GM10248 (cell line): Measurements from ENCODE around the gene FABP2.
"Not testable (repeated sequence)": the region's sequence is repeated elsewhere in the genome, so short reads cannot be mapped to it uniquely, and the experiment has no call there.

ENCODE experiments used
- CTCF ChIA-PET: fragments of 300-600 bp; sonication (Branson Sonifier 250); formaldehyde crosslinking; extraction: SDS; loops from one replicate; lab custom pipeline; 2021; ENCODE audit warnings: antibody characterized with exemption; lab: Yijun Ruan, JAX
- POLR2A ChIA-PET: fragments of 350-650 bp; sonication (Branson Sonifier 250); formaldehyde crosslinking; extraction: SDS; loops from one replicate; lab custom pipeline; 2020; ENCODE audit warnings: antibody characterized with exemption; lab: Yijun Ruan, JAX
- DNase-seq: peaks from one replicate; pipeline ENCODE4 v3.0.0; 2012; ENCODE audit errors: extremely low spot score
- CTCF ChIP-seq: IDR thresholded peaks from 2 replicates; pipeline ENCODE4 v1.5.1; 2012; ENCODE audit warnings: mild to moderate bottlenecking, low read depth; ENCODE audit errors: extremely low read depth, missing control alignments, control extremely low read depth

FABP2 gene

GRCh38 chr4:119321921-119322687 is at the start of gene FABP2:
Gene FABP2 (minus strand): TSS chr4:119322138. CDS start chr4:119322102, 36 bp downstream.
- TF ChIP-seq CTCF = no peak
- ChIA-PET POLR2A (no interaction called here), CTCF (interaction anchor here (1.0 to 2.0 kb wide), 4 partner anchors 9 to 305 kb away, joined by 3 to 7 read pairs (median 4); no protein-coding TSS in a partner anchor)
- no peak for DNase-seq

GRCh38 chr4:119370951-119371683 is 49.2 kb upstream of the FABP2 start:
- DNase-seq, CTCF ChIA-PET, POLR2A ChIA-PET: not testable (repeated sequence)

- CTCF ChIA-PET, POLR2A ChIA-PET: not testable (repeated sequence)
- peak; percentile 10 for DNase-seq
Observed at GRCh38 chr4:119370392-119370791, 48.5 kb upstream of the FABP2 start.

- POLR2A ChIA-PET, CTCF ChIA-PET, DNase-seq: not testable (repeated sequence)
Observed at GRCh38 chr4:119366802-119367201, 44.9 kb upstream of the FABP2 start.

GRCh38 chr4:119364203-119364602 is 42.3 kb upstream of the FABP2 start:
- DNase-seq, POLR2A ChIA-PET, CTCF ChIA-PET: not testable (repeated sequence)

- DNase-seq, CTCF ChIA-PET, POLR2A ChIA-PET: not testable (repeated sequence)
Observed at GRCh38 chr4:119363372-119363771, 41.4 kb upstream of the FABP2 start.

GRCh38 chr4:119362413-119362812 is 40.5 kb upstream of the FABP2 start:
- POLR2A ChIA-PET, DNase-seq: not testable (repeated sequence)

GRCh38 chr4:119359873-119360272 is 37.9 kb upstream of the FABP2 start:
- CTCF ChIA-PET, POLR2A ChIA-PET, DNase-seq: not testable (repeated sequence)

More at GRCh38 chr4:119362413-119362812, 40.5 kb upstream of the FABP2 start:
- CTCF ChIA-PET = not testable (repeated sequence)

- DNase-seq, POLR2A ChIA-PET, CTCF ChIA-PET: not testable (repeated sequence)
Observed at GRCh38 chr4:119356796-119357195, 34.9 kb upstream of the FABP2 start.

- CTCF ChIA-PET, DNase-seq, POLR2A ChIA-PET: not testable (repeated sequence)
Observed at GRCh38 chr4:119356041-119356440, 34.1 kb upstream of the FABP2 start.

GRCh38 chr4:119353364-119353763 is 31.4 kb upstream of the FABP2 start:
- POLR2A ChIA-PET, CTCF ChIA-PET: not testable (repeated sequence)
- peak; percentile 4 for DNase-seq

- CTCF ChIA-PET, DNase-seq, POLR2A ChIA-PET: not testable (repeated sequence)
Observed at GRCh38 chr4:119348169-119348568, 26.2 kb upstream of the FABP2 start.

GRCh38 chr4:119343293-119343692 is 21.4 kb upstream of the FABP2 start:
- CTCF ChIA-PET, DNase-seq, POLR2A ChIA-PET: not testable (repeated sequence)

GRCh38 chr4:119339895-119340294 is 18.0 kb upstream of the FABP2 start:
- CTCF ChIA-PET, DNase-seq, POLR2A ChIA-PET: not testable (repeated sequence)
